HL-60/S4 treated with retinoic acid at 250 ng/mL for 4 days and 3 days (cell line): ENCODE measurements around the gene ALKBH3.

Experiments used
- in situ Hi-C: fragments of 300-500 bp; cut with MboI; formaldehyde crosslinking; loops from 2 replicates; pipeline ENCODE4 v1.7.0; 2022; ENCODE audit warnings: low sequenced_read_pairs

ALKBH3 gene

DNA sequence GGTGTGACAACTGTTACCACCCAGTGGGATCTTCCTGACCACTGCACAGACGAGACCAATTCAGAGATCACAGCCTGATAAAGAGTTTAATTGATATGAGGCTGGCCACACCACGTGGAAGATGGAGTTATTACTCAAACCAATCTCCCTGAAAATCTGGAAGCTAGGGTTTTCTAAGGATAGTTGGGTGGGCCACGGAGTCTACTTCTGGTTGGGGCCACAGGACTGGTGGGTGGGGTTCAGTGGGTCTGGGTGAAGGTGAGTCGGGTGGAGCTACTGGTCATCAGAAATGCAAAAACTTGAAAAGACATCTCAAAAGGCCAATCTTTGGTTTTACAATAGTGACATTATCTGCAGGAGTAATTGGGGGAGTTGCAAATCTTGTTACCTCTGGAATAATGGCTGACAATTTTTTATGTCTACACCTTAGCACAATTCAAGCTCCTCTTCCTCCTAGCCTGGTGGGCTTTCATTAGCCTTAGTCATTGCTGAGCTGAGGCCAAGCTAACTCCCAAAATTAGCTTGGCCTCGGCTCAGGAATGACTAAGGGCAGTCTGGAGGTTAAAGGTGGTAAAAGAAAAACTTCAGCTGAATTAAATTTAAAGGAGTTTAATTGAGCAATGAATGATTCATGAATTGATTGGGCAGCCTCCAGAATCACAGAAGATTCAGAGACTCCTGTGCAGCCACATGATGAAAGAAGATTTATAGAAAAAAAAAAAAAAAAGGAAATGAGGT, 74.9 kb downstream of the ALKBH3 start:
- in situ Hi-C loops: no loop called here

GRCh38 chr11:43957571-43957970, 76.9 kb downstream of the ALKBH3 start:
- in situ Hi-C loops: no loop called here

- in situ Hi-C loops: no loop called here
These were observed 78.8 kb downstream of the ALKBH3 start for GRCh38 chr11:43959321-43959995.

GRCh38 chr11:43962383-43963278, 82.0 kb downstream of the ALKBH3 start:
- in situ Hi-C loops: no loop called here

GRCh38 chr11:43963279-43963620, 82.6 kb downstream of the ALKBH3 start:
- in situ Hi-C loops: no loop called here

DNA sequence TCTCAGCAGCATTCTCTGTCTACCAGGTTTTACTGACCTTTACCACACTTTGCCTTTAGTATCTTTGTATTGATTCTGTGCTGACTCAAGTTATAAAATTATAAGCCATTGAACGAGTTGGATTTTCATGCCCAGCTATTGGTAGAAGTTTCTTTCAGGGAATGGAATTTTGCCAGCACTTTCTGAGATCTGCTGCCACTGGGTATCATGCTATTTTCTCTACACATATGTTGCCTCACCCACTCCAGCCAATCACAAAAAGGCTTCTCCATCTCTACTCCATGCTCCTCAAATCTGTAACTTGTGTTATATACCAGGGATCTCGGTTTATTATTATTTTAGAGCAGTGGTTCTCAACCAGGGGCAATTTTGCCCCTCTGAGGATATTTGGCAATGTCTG, 87.0 kb downstream of the ALKBH3 start:
- in situ Hi-C loops: no loop called here

GRCh38 chr11:43968719-43969118, 88.1 kb downstream of the ALKBH3 start:
- in situ Hi-C loops: no loop called here

DNA sequence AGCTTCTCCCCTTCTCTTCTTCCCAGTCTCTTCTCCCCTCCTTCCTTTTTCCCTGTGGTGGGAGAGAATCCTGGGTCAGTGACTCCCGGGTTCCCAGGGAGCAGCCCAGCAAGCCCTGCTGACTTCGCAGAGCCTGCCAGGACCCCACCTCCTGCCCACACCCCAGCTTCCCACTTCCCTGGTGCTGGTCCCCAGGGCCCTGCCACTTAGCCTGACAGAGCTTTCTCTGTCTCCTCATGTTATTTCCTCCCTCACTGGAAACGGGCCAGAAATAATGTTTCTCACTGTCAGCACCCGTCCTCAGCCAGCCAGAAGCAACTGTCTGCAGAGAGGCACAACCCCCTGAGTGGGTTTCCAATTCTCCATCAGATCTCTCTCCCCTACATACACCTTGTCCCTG, 88.9 kb downstream of the ALKBH3 start:
- in situ Hi-C loops: no loop called here
